Uterus (tissue), 4 donors: Measurements from ENCODE around the gene ZNF32. TPM values are rescaled to one million over a fixed set of nuclear protein-coding genes. Genes with fewer than 3 reads are reported as not detected.

Experiments
- DNase-seq, 2 donors: peaks; one replicate each; pipeline ENCODE4 v3.0.0-alpha.2; 2019 to 2020
- H3K27ac ChIP-seq, 2 donors: fragments of 200-600 bp; sonication (generic); 1 replicate in 1 of 2; 2 replicates in 1 of 2; pipeline ENCODE4 v1.5.1; 2016 to 2018
- H3K27me3 ChIP-seq, 2 donors: fragments of 200-600 bp; sonication (generic); one replicate each; pipeline ENCODE4 v1.5.1; 2018 to 2019; ENCODE audit warnings: control low read depth in 1 of 2
- H3K36me3 ChIP-seq, 2 donors: fragments of 200-600 bp; sonication (generic); one replicate each; pipeline ENCODE4 v1.5.1; 2019; ENCODE audit warnings: control low read depth in 1 of 2
- H3K4me1 ChIP-seq, 2 donors: fragments of 200-600 bp; sonication (generic); one replicate each; pipeline ENCODE4 v1.5.1; 2018 to 2019; ENCODE audit warnings: control low read depth in 1 of 2
- H3K4me3 ChIP-seq, 2 donors: fragments of 200-600 bp; sonication (generic); 1 replicate in 1 of 2; 2 replicates in 1 of 2; pipeline ENCODE4 v1.5.1; 2018 to 2019; ENCODE audit warnings: mild to moderate bottlenecking in 1 of 2
- H3K9me3 ChIP-seq, 2 donors: fragments of 200-600 bp; sonication (generic); one replicate each; pipeline ENCODE4 v1.5.1; 2019; ENCODE audit warnings: control low read depth in 1 of 2
- POLR2A ChIP-seq, 2 donors: fragments of 450-650 bp; IDR thresholded peaks; one replicate each; pipeline ENCODE4 v1.6.1; 2016; ENCODE audit warnings: antibody characterized with exemption in 2 of 2, mild to moderate bottlenecking in 1 of 2, moderate library complexity in 1 of 2
- intact Hi-C: fragments of 100-400 bp; cut with DNase I; formaldehyde crosslinking; loops from one replicate; pipeline ENCODE4 v1.15.1; 2023; ENCODE audit warnings: low total_unique reads
- total RNA-seq, 4 donors: library from RNA; depleted of rRNA in 3 of 4; stranded (reverse); fragments of >200 nt in 3 of 4; gene quantifications; one replicate each; pipeline versions ENCODE4 v1.1.0 to v1.2.4, GENCODE V29; 2014 to 2023
- TF ChIP-seq, protein P1 (sequence below), 4 experiments: fragments of 200-600 bp in 2 of 4; fragments of 450-650 bp in 2 of 4; sonication (generic) in 2 of 4; IDR thresholded peaks; one replicate each; pipeline ENCODE4 v1.5.1; 2016 to 2019; ENCODE audit warnings: antibody characterized with exemption in 4 of 4, mild to moderate bottlenecking in 2 of 4, moderate library complexity in 1 of 4
- donor health status: DM: yes; HTN: yes; CAD: no.

The ZNF32 gene
- total RNA-seq, 4 donors from 2014 or later: 51.2 to 83.5 (median 67.0) TPM

DNA sequence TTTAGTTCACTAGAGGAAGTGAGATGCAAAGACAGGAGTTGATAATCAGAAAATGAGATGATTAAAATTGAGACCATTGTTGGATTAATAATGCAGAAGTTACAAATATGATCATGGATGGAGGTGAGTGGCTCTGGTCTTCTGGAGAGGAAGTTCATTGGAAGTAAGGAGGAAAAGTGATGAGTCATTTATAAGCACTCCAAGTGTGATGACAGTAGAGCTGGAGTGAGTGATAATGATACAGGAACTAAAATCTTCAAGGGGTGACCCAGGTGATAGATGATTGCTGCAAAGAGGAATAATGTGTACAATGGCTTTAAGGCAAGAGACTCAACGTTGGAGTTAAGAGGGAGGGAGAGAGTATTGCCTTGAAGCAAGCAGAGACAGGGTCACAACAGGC lies 20.7 kb downstream of the ZNF32 start:
- no peak overlapping the region for H3K4me3 ChIP-seq
- no peaks in the 10 kb centered on the region for H3K4me1 ChIP-seq
- no peak for DNase-seq
- H3K27me3 ChIP-seq: no peaks in the 10 kb centered on the region
- no peaks in the 10 kb centered on the region for H3K36me3 ChIP-seq
- TF ChIP-seq, protein P1, sequence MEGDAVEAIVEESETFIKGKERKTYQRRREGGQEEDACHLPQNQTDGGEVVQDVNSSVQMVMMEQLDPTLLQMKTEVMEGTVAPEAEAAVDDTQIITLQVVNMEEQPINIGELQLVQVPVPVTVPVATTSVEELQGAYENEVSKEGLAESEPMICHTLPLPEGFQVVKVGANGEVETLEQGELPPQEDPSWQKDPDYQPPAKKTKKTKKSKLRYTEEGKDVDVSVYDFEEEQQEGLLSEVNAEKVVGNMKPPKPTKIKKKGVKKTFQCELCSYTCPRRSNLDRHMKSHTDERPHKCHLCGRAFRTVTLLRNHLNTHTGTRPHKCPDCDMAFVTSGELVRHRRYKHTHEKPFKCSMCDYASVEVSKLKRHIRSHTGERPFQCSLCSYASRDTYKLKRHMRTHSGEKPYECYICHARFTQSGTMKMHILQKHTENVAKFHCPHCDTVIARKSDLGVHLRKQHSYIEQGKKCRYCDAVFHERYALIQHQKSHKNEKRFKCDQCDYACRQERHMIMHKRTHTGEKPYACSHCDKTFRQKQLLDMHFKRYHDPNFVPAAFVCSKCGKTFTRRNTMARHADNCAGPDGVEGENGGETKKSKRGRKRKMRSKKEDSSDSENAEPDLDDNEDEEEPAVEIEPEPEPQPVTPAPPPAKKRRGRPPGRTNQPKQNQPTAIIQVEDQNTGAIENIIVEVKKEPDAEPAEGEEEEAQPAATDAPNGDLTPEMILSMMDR (IDR thresholded peaks at IDR 0.05): no peak
- no peak for TF ChIP-seq POLR2A (IDR thresholded peaks at IDR 0.05)
- H3K9me3 ChIP-seq: no peaks in the 10 kb centered on the region
- intact Hi-C loops: no loop called here
- H3K27ac ChIP-seq: no peak overlapping the region

DNA sequence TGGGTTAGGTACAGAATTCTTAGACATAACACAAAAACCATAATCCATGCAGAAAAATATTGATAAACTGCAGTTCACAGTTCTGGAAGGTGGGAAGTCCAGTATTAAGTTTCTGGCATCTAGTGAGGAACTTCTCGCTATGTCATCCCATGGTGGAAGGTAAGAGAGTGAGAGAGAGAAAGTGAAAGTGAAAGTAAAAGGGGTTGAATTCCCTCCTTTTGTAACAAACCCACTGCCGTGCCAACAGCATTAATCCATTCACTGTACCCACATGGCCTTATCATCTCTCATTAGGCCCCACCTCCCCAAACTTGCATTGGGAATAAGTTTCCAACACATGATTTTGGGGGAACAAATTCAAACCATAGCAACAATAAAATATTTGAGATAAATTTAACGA lies 25.3 kb downstream of the ZNF32 start:
- TF ChIP-seq POLR2A (IDR thresholded peaks at IDR 0.05): no peak
- TF ChIP-seq, protein P1 (IDR thresholded peaks at IDR 0.05): no peak
- Histone ChIP-seq H3K27ac (no peak overlapping the region), H3K9me3 (no peaks in the 10 kb centered on the region), H3K4me1 (no peaks in the 10 kb centered on the region), H3K4me3 (peak overlapping the region in 1 of 2 donors; percentile 13), H3K36me3 (no peaks in the 10 kb centered on the region), H3K27me3 (no peaks in the 10 kb centered on the region)
- intact Hi-C loops: no loop called here
- DNase-seq: no peak

DNA sequence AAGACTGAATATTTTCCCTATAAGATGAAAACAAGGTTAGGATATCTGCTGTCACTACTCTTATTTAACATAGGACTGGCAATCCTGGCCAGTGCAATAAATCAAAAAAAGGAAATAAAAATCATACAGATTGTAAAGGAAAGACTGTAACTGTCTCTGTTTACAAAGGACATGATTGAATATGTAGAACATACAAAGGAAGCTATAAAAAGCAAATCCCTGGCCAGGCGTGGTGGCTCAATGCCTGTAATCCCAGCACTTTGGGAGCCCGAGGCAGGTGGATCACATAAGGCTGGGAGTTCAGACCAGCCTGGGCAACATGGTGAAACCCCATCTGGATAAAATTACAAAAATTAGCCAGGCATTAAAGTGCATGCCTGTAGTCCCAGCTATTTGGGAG lies 26.6 kb downstream of the ZNF32 start:
- no peaks in the 10 kb centered on the region for H3K36me3 ChIP-seq
- H3K4me3 ChIP-seq: no peak overlapping the region
- no peak for TF ChIP-seq POLR2A (IDR thresholded peaks at IDR 0.05)
- TF ChIP-seq, protein P1 (IDR thresholded peaks at IDR 0.05): no peak
- intact Hi-C loops: no loop called here
- no peaks in the 10 kb centered on the region for H3K9me3 ChIP-seq
- no peak overlapping the region for H3K27ac ChIP-seq
- no peaks in the 10 kb centered on the region for H3K4me1 ChIP-seq
- no peak for DNase-seq
- H3K27me3 ChIP-seq: no peaks in the 10 kb centered on the region

DNA sequence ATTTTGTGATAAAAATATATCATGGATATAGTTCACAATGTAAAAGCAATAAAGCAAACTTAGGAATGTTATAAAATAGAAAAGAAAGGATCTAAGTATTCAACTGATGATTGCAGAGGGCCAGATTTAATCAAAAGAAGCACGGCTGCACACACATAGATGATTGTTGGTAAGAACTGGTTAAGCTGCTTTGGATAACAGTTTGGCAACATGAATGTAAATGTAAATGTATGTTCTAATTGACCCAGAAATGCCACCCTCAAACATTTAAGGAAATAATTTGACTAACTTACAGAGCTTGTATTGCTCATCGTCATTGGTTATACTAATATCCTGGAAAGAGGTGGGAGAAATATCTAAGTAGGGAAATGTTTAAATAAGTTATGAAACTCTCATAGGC lies 29.3 kb downstream of the ZNF32 start:
- intact Hi-C loops: no loop called here
- H3K27ac ChIP-seq: no peak overlapping the region
- H3K4me1 ChIP-seq: no peaks in the 10 kb centered on the region

DNA sequence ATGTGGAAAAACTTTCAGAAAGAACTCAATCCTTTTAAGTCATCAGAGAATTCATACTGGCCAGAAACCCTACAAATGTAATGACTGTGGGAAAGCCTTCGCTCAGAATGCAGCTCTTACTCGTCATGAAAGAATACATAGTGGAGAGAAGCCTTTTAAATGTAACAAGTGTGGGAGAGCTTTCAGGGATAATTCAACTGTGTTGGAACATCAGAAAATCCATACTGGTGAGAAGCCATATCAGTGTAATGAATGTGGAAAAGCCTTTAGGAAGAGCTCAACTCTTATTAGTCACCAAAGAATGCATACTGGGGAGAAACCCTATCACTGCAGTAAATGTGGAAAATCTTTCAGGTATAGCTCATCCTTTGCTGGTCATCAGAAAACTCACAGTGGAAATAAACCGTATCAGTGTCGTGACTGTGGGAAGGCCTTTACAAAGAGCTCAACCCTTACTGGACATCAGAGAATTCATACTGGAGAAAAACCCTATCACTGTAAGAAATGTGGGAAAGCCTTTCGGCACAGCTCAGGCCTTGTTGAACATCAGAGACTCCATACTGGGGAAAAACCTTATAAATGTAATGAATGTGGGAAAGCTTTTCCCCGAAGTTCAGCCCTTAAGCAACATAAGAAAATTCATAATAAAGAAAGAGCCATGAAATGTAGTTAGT lies 31.8 kb downstream of the ZNF32 start:
- H3K9me3 ChIP-seq: no peaks in the 10 kb centered on the region
- H3K4me3 ChIP-seq: no peak overlapping the region
- DNase-seq: no peak
- no peaks in the 10 kb centered on the region for H3K36me3 ChIP-seq
- no peak overlapping the region for H3K27ac ChIP-seq
- H3K27me3 ChIP-seq: no peaks in the 10 kb centered on the region
- H3K4me1 ChIP-seq: no peaks in the 10 kb centered on the region
- TF ChIP-seq, protein P1 (IDR thresholded peaks at IDR 0.05): no peak
- TF ChIP-seq POLR2A (IDR thresholded peaks at IDR 0.05): no peak
- intact Hi-C loops: no loop called here

More for the DNA sequence above, 29.3 kb downstream of the ZNF32 start:
- H3K9me3 ChIP-seq: no peaks in the 10 kb centered on the region
- no peak overlapping the region for H3K4me3 ChIP-seq
- no peak for DNase-seq
- no peak for TF ChIP-seq POLR2A (IDR thresholded peaks at IDR 0.05)
- TF ChIP-seq, protein P1 (IDR thresholded peaks at IDR 0.05): no peak
- no peaks in the 10 kb centered on the region for H3K27me3 ChIP-seq
- no peaks in the 10 kb centered on the region for H3K36me3 ChIP-seq
